GM18907 (cell line): ENCODE measurements around the gene MYL5.
"Not testable (repeated sequence)": the region's sequence is repeated elsewhere in the genome, so short reads cannot be mapped to it uniquely, and the experiment has no call there.

Source experiments
- ATAC-seq: cut with Tn5 transposase; IDR thresholded peaks from one replicate; pipeline ENCODE4 v1.9.1; 2021; ENCODE audit warnings: mild to moderate bottlenecking, moderate library complexity; ENCODE audit not compliant: unreplicated experiment

The MYL5 gene

DNA sequence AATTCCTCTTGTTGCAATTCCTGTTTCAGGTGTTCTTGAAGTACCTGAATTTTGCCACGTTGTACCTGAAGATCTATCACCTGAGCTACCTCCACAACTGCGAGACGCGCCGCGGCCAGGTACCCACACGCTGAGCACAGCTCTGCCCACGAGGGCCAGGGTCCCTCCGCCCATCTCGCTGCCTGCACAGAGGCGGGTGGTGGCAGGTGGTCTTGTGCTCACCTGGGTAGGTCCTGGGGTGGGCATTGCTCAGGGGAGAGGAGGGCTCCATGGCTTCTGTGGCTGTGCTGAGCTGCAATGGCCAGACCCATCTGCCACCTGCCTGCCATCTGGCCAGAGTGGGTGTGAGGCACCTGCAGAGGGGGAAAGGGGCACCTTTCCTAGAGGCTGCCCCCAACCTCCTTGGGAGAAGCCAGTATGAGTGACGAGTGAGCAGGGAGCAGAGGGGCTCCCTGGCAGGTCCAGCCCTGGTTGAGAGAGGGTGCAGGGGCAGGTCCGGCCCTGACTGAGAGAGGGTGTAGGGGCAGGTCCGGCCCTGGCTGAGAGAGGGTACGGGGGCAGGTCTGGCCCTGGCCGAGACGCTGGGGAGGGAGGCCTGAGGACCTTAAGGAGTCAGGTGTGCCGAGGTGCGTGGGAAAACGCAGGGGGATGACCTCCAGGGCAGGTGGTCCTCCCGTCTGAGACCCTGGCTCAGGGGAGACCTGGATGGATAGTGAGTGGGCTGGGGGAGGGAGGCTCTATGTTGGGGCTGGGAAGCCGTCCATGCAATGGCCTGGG lies 38.3 kb upstream of the MYL5 start:
- no peak for ATAC-seq

DNA sequence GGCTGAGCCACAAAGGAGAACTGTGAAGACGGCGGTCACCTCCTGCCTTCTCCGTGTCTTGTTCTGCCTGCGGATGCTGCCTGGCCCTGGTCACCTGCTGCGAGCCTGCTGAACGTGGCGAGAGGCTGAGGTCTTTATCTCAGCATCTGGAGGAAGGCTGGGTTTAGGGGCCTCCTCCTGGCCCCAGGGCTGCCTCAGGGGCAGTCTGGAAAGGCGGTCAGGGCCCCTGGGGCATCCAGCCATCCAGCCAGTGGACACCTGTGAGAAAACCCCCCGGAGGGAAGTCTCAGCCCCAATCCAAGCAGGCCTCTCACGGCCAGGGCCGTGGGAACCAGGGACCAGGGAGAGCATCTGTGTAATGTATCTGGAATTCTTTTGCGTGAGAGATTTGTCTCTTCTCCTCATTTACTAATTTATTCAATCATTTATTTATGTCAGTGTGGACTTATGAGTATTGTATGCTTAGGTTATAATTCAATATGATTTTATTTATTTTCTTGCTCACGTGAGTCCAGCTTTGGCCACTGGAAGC lies 37.6 kb upstream of the MYL5 start:
- ATAC-seq, result no peak

DNA sequence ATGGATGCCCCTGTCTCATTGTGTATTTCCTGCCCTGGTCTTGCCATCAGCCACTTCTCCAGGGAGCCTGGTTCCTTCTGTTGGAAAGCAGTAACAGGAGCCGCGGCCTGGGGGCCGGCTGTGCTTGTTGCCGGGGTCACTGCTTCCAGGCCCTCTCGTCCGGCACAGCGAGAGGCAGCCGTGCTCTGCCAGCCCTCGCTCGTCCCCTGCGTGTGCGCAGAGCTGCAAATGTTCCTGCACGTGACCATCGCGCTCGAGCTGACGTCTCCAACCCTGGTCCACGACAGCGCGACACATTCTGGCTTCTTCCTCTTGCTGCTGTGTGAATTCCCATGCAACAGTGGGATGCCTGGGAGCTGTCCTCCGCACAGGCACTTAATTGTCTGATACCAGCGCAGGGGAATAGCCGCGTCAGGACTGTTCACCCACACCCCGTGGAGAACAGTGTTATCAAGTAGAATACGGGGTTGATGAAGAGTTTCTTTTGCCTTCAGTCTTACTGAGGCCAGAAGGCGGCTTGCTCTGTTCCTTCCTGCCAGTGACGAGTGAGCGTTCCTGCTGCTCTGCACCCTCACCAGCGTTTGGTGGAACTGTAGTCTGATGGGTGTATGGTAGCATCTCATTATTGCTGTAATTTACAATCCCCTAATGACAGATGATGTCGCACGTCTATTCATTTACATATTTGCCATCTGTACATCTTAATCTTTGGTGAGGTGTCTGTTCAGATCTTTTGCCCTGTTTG lies 36.6 kb upstream of the MYL5 start:
- no peak for ATAC-seq

DNA sequence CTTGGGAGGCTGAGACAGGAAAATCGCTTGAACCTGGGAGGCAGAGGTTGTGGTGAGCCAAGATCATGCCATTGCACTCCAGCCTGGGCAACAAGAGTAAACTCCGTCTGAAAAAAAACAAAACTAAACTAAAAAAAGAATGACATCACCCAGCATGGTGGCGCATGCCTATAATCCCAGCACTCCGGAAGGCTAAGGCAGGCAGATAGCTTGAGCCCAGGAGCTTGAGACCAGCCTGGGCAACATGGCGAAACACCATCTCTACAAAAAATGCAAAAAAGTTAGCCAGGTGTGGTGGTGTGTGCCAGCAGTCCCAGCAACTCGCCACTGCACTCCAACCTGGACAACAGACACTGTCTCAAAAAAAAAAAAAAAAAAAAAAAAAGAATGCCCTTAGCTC lies 32.0 kb upstream of the MYL5 start:
- ATAC-seq, result not testable (repeated sequence)

DNA sequence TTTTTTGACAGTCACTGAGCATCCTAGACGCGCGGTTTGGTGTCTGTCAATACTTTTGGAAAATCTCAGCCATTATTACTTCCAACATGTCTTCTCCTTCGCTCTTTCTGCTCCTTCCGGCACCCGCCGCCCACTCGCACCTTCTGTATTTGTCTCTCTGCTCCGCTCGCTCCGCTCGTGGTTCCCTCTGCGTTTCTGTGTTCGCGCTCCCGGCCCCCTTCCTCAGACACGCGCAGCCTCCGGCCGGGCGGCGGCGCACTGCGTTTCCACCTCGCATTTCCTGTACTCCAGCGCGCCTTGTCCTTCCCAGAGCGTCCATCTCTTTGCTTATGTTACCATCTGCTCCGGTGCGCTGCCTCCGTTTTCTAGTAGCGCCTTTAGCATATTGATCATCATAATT lies 27.9 kb upstream of the MYL5 start:
- ATAC-seq, result no peak

DNA sequence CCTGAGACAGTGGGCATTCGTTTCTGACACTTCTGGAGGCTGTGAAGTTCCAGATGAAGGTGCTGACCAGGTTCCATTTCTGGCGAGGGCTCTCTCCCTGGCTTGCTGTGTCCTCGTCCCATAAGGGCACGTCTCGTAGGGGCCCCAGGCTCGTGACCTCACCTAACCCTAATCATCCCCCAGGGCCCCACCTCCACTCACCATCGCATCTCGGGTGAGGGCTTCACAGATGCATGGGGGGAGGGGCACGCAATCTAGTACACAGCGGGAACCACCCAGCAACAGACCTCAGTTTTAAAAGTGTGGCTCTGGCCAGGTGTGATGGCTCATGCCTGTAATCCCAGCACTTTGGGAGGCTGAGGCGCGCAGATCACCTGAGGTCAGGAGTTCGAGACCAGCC lies 26.9 kb upstream of the MYL5 start:
- ATAC-seq, result no peak

DNA sequence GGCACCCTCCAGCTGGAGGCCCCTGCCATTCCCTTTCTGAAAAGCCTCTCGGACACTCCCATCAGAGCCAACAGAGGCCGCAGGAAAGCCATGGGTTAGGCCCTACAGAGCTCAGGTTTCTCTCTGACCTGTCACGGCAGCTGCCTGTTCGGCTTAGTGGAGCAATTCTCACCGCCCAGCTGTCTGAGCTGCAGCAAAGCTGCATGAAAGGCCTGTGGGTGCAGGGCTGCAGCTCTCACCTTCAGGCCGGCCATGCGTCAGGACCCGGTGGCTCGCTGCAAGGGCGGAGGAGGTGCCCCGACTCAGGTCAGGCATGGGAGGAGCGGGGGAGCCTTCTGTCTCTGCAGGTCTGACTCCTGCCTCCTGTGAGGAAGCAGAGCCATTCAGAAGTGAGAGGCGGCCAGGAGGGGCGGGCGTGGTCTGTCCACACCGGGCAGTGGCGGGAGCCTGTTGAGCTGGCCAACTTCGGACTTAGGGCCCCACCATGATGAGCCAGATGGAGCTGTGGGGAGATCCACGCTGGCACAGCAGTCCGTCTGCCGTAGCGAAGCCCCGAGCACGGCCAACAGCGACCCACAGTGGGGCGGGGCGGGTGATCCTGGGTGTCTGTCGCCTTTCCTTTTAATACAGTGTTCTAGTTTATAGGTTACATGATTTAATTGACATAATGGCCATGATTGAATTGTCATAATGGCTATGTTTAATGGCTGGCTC lies 25.6 kb upstream of the MYL5 start:
- ATAC-seq, result no peak

DNA sequence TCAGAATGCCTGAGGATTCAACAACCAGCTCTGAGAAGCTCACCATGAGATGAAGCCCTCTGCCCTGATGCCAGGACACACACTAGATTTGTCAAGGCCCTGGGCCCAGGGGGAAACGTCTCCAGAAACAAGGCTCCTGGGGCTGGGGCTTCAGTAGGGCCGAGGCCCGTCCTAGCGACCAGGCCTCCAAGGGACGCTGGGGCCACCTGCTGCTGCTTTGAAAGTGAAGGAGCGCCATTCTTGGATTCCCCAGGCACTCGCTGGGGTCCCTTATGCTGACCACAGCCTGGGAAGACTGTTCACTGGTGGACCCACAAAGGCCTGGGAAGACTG lies 25.1 kb upstream of the MYL5 start:
- no peak for ATAC-seq

DNA sequence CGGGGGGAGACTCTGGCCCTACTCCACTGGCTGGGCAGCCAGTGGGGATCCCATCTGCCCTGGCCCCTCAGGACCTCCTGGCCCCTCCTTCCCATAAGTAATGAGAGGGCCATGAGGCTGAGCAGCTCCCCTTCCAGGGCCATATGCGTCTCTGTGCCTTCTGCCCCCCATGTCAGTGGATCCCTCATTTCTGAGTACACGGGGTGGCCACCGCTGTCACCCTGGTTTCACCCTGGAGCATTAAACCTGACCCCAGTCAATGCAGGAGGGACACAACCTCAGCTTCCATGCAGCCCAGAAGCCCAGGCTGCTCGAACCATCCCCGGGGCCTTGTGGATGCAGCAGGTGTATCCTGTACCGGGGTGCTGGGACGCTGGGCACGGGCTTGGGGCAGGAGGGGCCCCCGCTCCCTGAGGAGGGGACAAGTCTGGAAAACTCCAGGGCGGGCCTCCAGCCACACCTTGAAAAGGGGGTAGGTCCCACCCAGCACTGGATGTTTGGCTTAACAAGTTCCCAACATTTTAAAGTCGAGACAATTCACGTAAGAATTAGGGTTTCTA lies 24.5 kb upstream of the MYL5 start:
- no peak for ATAC-seq

DNA sequence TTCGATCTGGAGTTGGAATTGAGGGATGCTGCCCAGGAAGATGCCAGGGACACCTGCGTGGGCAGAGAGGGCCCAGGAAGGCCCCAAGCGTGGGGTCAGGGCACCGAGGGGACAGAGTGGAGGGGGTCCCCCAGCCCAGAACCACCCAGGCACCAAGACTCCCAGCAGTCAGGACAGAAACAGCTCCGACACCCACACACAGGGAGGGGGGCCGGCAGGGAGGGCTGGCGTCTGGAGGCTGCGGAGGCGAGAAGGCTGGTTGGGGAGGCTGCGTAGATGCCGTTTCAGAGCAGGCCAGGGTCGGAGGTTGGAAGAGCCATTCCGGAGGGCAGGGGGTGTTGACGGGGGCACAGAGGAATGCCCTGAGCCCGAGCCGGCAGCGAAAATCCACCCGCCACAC lies 23.9 kb upstream of the MYL5 start:
- ATAC-seq, result no peak

DNA sequence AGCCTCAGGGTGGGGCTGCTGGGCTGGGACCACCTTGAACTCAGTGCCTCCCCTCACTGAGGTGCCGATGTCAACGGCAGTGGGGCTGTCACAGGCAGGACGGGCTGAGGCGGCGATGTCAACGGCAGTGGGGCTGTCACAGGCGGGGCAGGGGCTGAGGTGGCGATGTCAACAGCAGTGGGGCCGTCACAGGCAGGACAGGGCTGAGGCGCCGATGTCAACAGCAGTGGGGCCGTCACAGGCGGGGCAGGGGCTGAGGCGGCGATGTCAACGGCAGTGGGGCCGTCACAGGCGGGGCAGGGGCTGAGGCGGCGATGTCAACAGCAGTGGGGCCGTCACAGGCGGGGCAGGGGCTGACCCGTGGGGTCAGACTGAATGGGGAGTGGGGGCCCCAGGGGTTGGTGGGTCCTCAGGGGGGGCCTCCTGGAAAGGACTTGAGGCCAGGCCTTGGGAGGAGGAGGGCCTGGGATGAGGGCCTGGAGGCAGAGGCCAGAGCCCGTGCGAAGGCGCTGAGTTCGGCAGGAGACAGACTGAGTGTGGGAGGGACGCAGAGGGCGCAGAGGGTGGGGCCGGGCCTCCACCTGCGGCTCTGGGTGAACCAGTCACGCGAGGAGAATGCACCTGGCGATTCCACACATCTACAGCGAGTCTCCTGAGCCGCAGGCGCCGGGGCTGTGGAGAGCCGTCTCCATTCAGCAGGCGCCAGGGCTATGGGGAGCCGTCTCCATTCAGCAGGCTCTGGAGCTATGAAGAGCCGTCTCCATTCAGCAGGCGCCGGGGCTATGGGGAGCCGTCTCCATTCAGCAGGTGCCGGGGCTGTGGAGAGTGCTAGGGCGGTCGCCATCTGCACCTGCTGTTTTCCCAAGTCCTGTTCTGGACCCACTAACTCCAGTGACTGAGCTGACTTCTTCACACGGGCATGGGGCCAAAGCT lies 23.1 kb upstream of the MYL5 start:
- no peak for ATAC-seq

DNA sequence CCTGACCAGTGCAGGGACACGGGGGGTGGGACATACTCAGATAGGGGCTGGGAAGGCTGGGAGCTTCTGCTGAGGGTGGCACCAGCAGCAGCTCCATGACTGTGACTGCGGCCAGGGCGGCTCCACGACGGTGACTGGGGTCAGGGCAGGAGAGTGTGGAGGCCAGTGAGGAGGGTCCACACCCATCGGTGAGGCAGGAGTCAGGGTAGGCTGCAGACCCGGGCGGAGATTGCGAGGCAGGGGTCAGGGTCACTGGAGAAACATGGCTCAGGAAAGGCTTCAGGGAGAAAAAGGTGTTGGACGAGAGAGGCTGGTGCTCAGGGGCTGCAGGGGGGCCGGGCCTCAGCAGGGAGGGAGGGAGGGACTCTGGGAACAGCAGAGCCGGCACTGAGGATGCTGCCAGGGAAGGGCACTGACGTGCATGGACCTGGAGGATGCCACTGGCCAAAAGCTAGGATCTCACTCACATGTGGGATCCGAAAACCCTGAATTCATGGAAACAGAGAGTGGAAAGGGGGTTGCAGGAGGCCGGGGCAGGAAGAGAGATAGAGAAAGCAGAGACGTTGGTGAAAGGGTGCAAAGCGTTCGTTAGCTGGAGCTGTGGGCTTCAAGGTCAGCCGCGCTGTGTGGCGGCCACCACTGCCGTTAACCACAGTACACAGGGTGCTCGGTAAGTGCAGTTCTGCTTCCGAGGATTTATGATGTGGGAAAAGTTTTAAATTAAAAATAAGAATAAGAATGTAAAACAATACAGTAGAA lies 22.3 kb upstream of the MYL5 start:
- no peak for ATAC-seq

DNA sequence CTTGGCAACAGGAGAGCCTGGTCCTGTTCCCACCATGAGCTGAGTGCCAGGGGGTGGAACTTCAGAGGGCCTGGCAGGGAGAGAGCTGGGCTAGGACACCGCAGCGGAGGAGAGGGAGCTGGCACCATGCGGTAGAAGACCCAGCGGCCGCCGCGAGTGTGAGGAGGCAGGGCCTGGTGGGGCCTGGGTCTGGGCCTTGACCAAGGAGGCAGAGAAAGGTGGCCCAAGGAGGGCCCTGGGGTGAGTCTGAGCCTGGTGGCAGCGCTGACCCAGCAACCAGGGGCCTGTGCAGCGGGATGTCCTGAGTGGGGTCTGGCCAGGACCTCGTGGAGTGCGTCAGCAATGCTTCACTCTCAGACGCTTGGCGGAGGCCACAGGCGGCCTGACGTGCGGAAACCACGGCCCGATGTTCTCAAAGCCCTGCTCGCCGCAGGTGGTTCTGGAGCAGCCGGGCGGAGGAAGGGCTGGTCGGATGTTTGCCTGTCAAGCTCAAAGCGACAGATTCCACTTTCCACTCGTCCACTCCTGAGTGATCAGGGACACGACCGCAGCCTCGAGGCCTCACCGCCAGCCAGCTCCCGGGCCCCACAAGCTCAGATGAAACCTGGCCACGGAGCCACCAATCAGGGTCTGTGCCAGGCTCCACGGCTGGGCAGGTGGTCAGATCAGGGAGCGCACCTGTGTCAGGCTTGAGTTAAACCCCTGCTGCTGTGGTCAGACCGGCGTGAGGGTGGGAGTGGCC lies 21.1 kb upstream of the MYL5 start:
- no peak for ATAC-seq

DNA sequence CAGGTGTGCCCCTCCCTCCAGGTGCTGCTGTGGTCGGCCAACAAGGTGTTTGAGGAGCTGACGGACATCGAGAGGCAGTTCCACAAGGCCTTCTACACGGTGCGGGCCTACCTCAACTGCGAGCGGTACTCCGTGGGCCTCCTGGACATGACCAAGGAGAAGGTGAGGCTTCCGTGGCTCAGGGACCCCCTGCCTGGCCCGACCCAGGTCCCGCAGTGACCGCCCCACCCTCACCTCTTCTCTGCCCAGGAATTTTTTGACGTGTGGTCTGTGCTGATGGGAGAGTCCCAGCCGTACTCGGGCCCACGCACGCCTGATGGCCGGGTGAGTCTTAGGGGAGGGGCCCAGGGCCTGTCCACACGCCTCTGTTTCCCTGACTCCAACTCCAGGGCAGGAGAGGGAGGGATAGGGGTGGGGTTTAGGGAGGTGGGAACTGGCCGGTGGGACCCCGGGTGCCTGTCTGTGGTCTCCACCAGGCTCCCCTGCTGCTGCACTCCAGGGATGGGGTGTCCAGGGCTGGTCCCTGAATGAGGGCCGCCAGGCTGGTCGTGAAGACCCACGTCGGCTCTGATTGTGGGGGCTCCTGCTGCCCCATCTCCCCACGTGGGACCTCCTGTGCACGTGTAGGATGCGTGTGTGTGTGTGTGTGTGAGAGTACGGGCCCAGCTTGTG lies 20.4 kb upstream of the MYL5 start:
- ATAC-seq, result no peak

DNA sequence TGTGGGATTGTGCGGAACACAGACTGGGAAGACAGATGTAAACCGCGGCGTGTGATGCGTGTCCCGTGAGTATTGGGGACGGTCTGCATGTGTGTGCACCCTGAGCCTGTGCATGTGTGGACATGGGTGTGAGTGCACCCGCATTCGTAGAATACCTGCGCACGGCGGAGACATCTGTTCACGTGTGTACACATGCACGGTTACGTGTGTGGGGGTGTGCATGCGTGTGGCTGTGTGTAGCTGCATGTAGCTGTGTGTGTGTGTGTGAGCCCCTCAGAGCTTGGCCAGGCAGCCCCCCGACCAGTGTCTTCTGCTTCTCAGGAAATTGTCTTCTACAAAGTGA lies 19.9 kb upstream of the MYL5 start:
- no peak for ATAC-seq

DNA sequence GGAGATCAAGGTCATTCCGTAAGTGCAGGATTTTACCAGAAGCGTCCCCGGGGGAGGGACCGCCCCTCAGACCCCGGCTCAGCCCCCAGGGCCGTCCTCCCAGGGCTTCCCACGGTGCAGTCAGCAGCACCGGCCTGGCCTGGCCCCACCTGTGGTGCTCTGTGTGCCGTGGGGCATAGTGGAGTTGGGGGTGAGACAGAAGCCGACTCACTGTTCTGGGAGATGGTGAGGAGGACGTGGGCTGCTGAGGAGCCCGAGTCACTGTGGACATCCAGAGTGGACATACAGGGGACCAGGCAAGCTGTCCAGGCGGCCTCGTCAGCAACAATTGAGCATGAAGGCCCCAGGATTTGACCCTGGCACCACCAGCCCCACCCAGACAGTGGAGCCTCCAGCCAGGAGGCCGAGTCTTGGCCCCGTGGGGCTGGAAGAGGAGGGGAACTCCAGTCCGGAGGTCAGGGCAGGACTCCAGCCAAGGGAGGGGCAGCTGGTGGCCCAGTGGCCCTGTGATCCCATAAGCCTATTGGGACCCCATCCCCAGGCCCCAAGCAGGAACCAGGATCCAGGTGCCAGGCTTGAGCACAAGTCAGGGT lies 19.4 kb upstream of the MYL5 start:
- no peak for ATAC-seq

DNA sequence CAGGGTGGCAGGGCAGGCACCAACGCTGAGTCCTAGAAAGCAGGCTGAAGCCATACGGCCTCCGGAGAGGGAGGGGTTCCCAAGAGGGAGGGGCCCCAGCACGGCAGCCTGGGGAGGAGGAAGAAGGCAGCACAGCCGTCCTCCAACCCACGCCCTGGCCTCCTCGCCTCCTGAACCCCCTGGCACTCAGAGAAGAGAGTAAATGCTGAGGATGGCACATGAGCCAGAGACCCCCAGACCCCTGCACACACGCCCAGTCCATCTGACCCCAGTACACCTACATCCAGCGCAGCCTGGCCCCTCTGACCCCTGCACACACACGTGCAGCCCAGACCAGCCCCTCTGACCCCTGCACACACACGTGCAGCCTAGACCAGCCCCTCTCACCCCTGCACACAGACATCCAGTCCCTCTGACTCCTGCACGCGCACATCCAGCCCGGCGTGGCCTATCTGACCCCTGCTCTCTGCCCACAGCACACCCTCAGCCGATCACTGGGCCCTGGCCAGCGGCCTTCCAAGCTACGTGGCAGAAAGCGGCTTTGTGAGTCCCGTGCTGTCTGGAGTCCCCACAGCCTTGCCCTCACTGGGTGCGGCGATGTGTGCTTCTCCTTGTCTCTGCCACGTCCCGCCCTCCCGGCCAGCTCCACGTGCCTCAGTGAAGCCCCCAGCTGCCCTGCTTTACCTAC lies 18.7 kb upstream of the MYL5 start:
- no peak for ATAC-seq
